Sigmoid colon (tissue), 4 donors: ENCODE measurements around the gene LIMS2.

Experiments
- CTCF ChIP-seq, 4 experiments: fragments of 450-650 bp in 3 of 4; fragments of 200-600 bp in 1 of 4; IDR thresholded peaks; one replicate each; pipeline ENCODE4 v1.5.1; 2016 to 2019; ENCODE audit warnings: antibody characterized with exemption in 4 of 4, mild to moderate bottlenecking in 3 of 4, moderate library complexity in 2 of 4
- EP300 ChIP-seq, 4 donors: sonication (generic); formaldehyde crosslinking; IDR thresholded peaks; one replicate each; pipeline ENCODE4 v1.6.1; 2017; ENCODE audit warnings: antibody characterized with exemption in 4 of 4
- POLR2A ChIP-seq, 2 donors: fragments of 450-650 bp; IDR thresholded peaks; one replicate each; pipeline ENCODE4 v1.6.1; 2016; ENCODE audit warnings: antibody characterized with exemption in 2 of 2, mild to moderate bottlenecking in 2 of 2, moderate library complexity in 2 of 2
- POLR2AphosphoS5 ChIP-seq, 4 donors: sonication (generic); formaldehyde crosslinking; IDR thresholded peaks; one replicate each; pipeline ENCODE4 v1.6.1; 2017; ENCODE audit warnings: antibody characterized with exemption in 4 of 4

DNA sequence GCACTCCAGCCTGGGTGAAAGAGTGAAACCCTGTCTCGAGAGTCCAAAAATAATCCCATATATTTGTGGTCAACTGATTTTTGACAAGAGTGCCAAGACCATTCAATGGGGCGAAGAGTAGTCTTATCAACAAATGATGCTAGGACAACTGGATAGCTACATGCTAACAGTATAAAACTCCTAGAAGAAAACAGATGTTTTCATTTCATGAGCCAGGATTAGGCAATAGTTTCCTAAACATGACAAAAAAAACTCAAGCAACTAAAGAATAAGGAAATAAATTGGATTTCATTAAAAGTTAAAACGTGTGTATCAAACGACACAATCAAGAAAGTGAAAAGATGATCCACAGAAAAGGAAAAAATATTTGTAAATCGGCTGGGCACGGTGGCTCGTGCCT lies 6.3 kb downstream of the LIMS2 start:
- TF ChIP-seq CTCF (IDR thresholded peaks at IDR 0.05) (no peak), POLR2A (IDR thresholded peaks at IDR 0.05) (no peak), POLR2AphosphoS5 (IDR thresholded peaks at IDR 0.05) (peak in 1 of 4 donors; percentile 18), EP300 (IDR thresholded peaks at IDR 0.05) (no peak)
